ENCODE data around the gene NTSR2. TPM values are rescaled to one million over a fixed set of nuclear protein-coding genes. Genes with fewer than 3 reads are reported as not detected.

The NTSR2 gene
- total and polyA plus RNA-seq, 2 donors (not counting 3 experiments of a cell fraction or from before 2014, with no cell fraction given) = not detected

- no peak for FAIRE-seq
- H2AFZ ChIP-seq (ENCODE audit: low read depth, low read length) = no peak overlapping the region
- H3K9me1 ChIP-seq (replicated peaks; ENCODE audit: control insufficient read depth, extremely low read depth, insufficient read depth, low read length) = no peaks in the 10 kb centered on the region
- no peaks in the 10 kb centered on the region for H3K27me3 ChIP-seq (ENCODE audit: control insufficient read depth in 2 of 2, insufficient read depth in 2 of 2, low read length in 2 of 2)
- POLR2A ChIA-PET = no interaction called here
- TF ChIP-seq FOS (IDR thresholded peaks at IDR 0.05; ENCODE audit: borderline replicate concordance, insufficient read depth, low read length) (no peak), JUN (IDR thresholded peaks at IDR 0.05; ENCODE audit: borderline replicate concordance, insufficient read depth, insufficient read length, low read depth) (no peak), EZH2 (IDR thresholded peaks at IDR 0.05; ENCODE audit: borderline replicate concordance, low read depth, low read length, severe bottlenecking) (no peak), MYC (IDR thresholded peaks at IDR 0.05; ENCODE audit: low read depth, low read length) (no peak), GATA2 (IDR thresholded peaks at IDR 0.05; ENCODE audit: insufficient read depth, insufficient read length, low read depth, low read length) (no peak), POLR2A (IDR thresholded peaks at IDR 0.05; ENCODE audit: low read depth, low read length) (no peak), POLR2AphosphoS5 (IDR thresholded peaks at IDR 0.05; ENCODE audit: insufficient read depth, low read depth, low read length) (no peak), MAX (IDR thresholded peaks at IDR 0.05; ENCODE audit: insufficient read depth, insufficient read length) (no peak)
- TF ChIP-seq, protein P1, sequence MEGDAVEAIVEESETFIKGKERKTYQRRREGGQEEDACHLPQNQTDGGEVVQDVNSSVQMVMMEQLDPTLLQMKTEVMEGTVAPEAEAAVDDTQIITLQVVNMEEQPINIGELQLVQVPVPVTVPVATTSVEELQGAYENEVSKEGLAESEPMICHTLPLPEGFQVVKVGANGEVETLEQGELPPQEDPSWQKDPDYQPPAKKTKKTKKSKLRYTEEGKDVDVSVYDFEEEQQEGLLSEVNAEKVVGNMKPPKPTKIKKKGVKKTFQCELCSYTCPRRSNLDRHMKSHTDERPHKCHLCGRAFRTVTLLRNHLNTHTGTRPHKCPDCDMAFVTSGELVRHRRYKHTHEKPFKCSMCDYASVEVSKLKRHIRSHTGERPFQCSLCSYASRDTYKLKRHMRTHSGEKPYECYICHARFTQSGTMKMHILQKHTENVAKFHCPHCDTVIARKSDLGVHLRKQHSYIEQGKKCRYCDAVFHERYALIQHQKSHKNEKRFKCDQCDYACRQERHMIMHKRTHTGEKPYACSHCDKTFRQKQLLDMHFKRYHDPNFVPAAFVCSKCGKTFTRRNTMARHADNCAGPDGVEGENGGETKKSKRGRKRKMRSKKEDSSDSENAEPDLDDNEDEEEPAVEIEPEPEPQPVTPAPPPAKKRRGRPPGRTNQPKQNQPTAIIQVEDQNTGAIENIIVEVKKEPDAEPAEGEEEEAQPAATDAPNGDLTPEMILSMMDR (IDR thresholded peaks at IDR 0.05; ENCODE audit: extremely low read depth in 1 of 2, insufficient read depth in 1 of 2, low read depth in 1 of 2, low read length in 2 of 2) = no peak
- peaks cover 4% of the 10 kb centered on the region for H3K4me1 ChIP-seq (ENCODE audit: control insufficient read depth, extremely low read depth, insufficient read depth, low read length)
- intact Hi-C loops (cut with micrococcal nuclease) (no loop called here), dilution Hi-C loops (cut with MboI; ENCODE audit: extremely low pct_ligation_motif_present, low sequenced_read_pairs) (no loop called here)
- no peak overlapping the region for H3K9ac ChIP-seq (replicated peaks; ENCODE audit: extremely low read depth, insufficient read depth, low read length)
- no peak overlapping the region for H3K4me2 ChIP-seq (ENCODE audit: insufficient read depth, low read length)
- H3K27ac ChIP-seq (ENCODE audit: insufficient read depth, low read depth, low read length) = no peak overlapping the region
- no peak overlapping the region for H3K4me3 ChIP-seq (replicated peaks in 1 of 3; ENCODE audit: insufficient read depth in 1 of 3, low read depth in 1 of 3, low read length in 3 of 3)
- no TSS peak for BruUV-seq (replicated peaks)
- CTCF ChIA-PET = interaction anchor here (0.8 to 3.1 kb wide), 2 partner anchors 8 to 12 kb away, joined by 4 to 9 read pairs; no protein-coding TSS in a partner anchor
- no peak for DNase-seq (ENCODE audit: low read depth, low spot score)
- no peaks in the 10 kb centered on the region for H3K79me2 ChIP-seq (ENCODE audit: control insufficient read depth, insufficient read depth, low read length)
- H4K20me1 ChIP-seq (replicated peaks; ENCODE audit: control insufficient read depth, extremely low read depth, insufficient read depth, low read length) = no peaks in the 10 kb centered on the region
- H3K36me3 ChIP-seq (ENCODE audit: control insufficient read depth in 2 of 2, extremely low read depth in 1 of 2, insufficient read depth in 2 of 2, low read length in 2 of 2) = no peaks in the 10 kb centered on the region
- no peaks in the 10 kb centered on the region for H3K9me3 ChIP-seq (replicated peaks; ENCODE audit: control insufficient read depth, insufficient read depth, low read length)
These were observed 35.1 kb upstream of the NTSR2 start for GRCh38 chr2:11705063-11705462.
